HG03378 (cell line): ENCODE results near the gene NUP42.
"Not testable (repeated sequence)": the region's sequence is repeated elsewhere in the genome, so short reads cannot be mapped to it uniquely, and the experiment has no call there.

ENCODE experiments used
- ATAC-seq: cut with Tn5 transposase; IDR thresholded peaks from one replicate; pipeline ENCODE4 v1.9.1; 2021; ENCODE audit warnings: mild to moderate bottlenecking, moderate library complexity; ENCODE audit not compliant: unreplicated experiment

Gene NUP42

GRCh38 chr7:23181684-23182553, at the start of gene NUP42:
Gene NUP42 (plus strand): TSS chr7:23182048. CDS start chr7:23182086, 38 bp downstream.
- peak; percentile 96 for ATAC-seq

- no peak for ATAC-seq
These were observed 48.1 kb upstream of the NUP42 start for GRCh38 chr7:23133797-23134196.

- no peak for ATAC-seq
These were observed 46.1 kb upstream of the NUP42 start for GRCh38 chr7:23135755-23136154.

- ATAC-seq = no peak
These were observed 45.6 kb upstream of the NUP42 start for GRCh38 chr7:23136216-23136615.

- no peak for ATAC-seq
These were observed 24.2 kb upstream of the NUP42 start for GRCh38 chr7:23157679-23158078.

GRCh38 chr7:23158546-23158945, 23.3 kb upstream of the NUP42 start:
- no peak for ATAC-seq

- ATAC-seq = no peak
These were observed 20.4 kb upstream of the NUP42 start for GRCh38 chr7:23161482-23161881.

- ATAC-seq = no peak
These were observed 17.0 kb upstream of the NUP42 start for GRCh38 chr7:23164846-23165245.

GRCh38 chr7:23165316-23165715, 16.5 kb upstream of the NUP42 start:
- ATAC-seq = no peak

GRCh38 chr7:23167691-23168090, 14.2 kb upstream of the NUP42 start:
- no peak for ATAC-seq

- no peak for ATAC-seq
These were observed 13.6 kb upstream of the NUP42 start for GRCh38 chr7:23168111-23168885.

GRCh38 chr7:23175938-23176337, 5.9 kb upstream of the NUP42 start:
- no peak for ATAC-seq

- no peak for ATAC-seq
These were observed 1.6 kb downstream of the NUP42 start for GRCh38 chr7:23183279-23184012.

- ATAC-seq = no peak
These were observed 2.4 kb downstream of the NUP42 start for GRCh38 chr7:23184291-23184690.

GRCh38 chr7:23184709-23185359, 3.0 kb downstream of the NUP42 start:
- ATAC-seq = no peak

- ATAC-seq = no peak
These were observed 4.1 kb downstream of the NUP42 start for GRCh38 chr7:23185980-23186379.

- no peak for ATAC-seq
These were observed 9.2 kb downstream of the NUP42 start for GRCh38 chr7:23191022-23191421.

GRCh38 chr7:23193650-23194227, 11.9 kb downstream of the NUP42 start:
- not testable (repeated sequence) for ATAC-seq

GRCh38 chr7:23196306-23196705, 14.5 kb downstream of the NUP42 start:
- no peak for ATAC-seq

- not testable (repeated sequence) for ATAC-seq
These were observed 15.9 kb downstream of the NUP42 start for GRCh38 chr7:23197745-23198144.
